WTC11 (cell line): ENCODE results near the gene ETV6. TPM values are rescaled to one million over a fixed set of nuclear protein-coding genes. Genes with fewer than 3 reads are reported as not detected.

Experiments used
- ATAC-seq: fragments of 200-7000 bp; cut with Tn5 transposase; 2 replicates; pipeline ENCODE4 v1.10.0; 2021; ENCODE audit warnings: mild to moderate bottlenecking, moderate library complexity
- CTCF ChIA-PET: fragments of 300-600 bp; sonication (Branson Sonifier 250); formaldehyde crosslinking; loops from one replicate; lab custom pipeline; 2021; ENCODE audit warnings: antibody characterized with exemption; lab: Charles Lee
- POLR2A ChIA-PET: fragments of 350-600 bp; sonication (Branson Sonifier 250); formaldehyde crosslinking; loops from one replicate; lab custom pipeline; 2021; ENCODE audit warnings: antibody characterized with exemption; lab: Charles Lee
- DNase-seq: peaks from one replicate; pipeline ENCODE4 v3.0.0; 2021; ENCODE audit warnings: low spot score
- H3K27ac Mint-ChIP-seq: 2 replicates; pipeline ENCODE4 v1.8.0; 2021; ENCODE audit warnings: mixed read lengths
- H3K27me3 Mint-ChIP-seq: 2 replicates; pipeline ENCODE4 v1.8.0; 2021; ENCODE audit warnings: low read depth, mild to moderate bottlenecking, moderate library complexity, mixed read lengths
- H3K36me3 Mint-ChIP-seq: 2 replicates; pipeline ENCODE4 v1.8.0; 2021; ENCODE audit warnings: mixed read lengths
- H3K4me1 Mint-ChIP-seq: 2 replicates; pipeline ENCODE4 v1.8.0; 2022; ENCODE audit warnings: mixed read lengths
- H3K4me3 Mint-ChIP-seq: 2 replicates; pipeline ENCODE4 v1.8.0; 2021; ENCODE audit warnings: mild to moderate bottlenecking, moderate library complexity, mixed read lengths
- H3K9me3 Mint-ChIP-seq: 2 replicates; pipeline ENCODE4 v1.8.0; 2021; ENCODE audit warnings: mixed read lengths
- ATF2 ChIP-seq: sonication (generic); formaldehyde crosslinking; IDR thresholded peaks from 2 replicates; pipeline ENCODE4 v1.8.1; 2022; ENCODE audit warnings: low read depth, missing genetic modification reagents, borderline replicate concordance
- CBFB ChIP-seq: sonication (generic); formaldehyde crosslinking; IDR thresholded peaks from 2 replicates; pipeline ENCODE4 v1.8.1; 2022; ENCODE audit warnings: mild to moderate bottlenecking, low read depth, missing genetic modification reagents
- CREB1 ChIP-seq: sonication (generic); formaldehyde crosslinking; IDR thresholded peaks from 2 replicates; pipeline ENCODE4 v1.8.0; 2023; ENCODE audit warnings: mild to moderate bottlenecking, missing genetic modification reagents
- FOXJ3 ChIP-seq: sonication (generic); formaldehyde crosslinking; IDR thresholded peaks from 2 replicates; pipeline ENCODE4 v1.9.0; 2021; ENCODE audit warnings: missing genetic modification reagents, mild to moderate bottlenecking, borderline replicate concordance
- FOXP1 ChIP-seq: sonication (generic); formaldehyde crosslinking; IDR thresholded peaks from 2 replicates; pipeline ENCODE4 v1.8.0; 2022; ENCODE audit warnings: missing genetic modification reagents, mild to moderate bottlenecking, moderate library complexity, borderline replicate concordance
- GABPB1 ChIP-seq: sonication (generic); formaldehyde crosslinking; IDR thresholded peaks from 2 replicates; pipeline ENCODE4 v1.8.1; 2023; ENCODE audit warnings: mild to moderate bottlenecking, missing genetic modification reagents
- NFATC4 ChIP-seq: fragments of 250-450 bp; sonication (Bioruptor Pico); IDR thresholded peaks from 2 replicates; pipeline ENCODE4 v1.9.0; 2021; ENCODE audit warnings: mild to moderate bottlenecking
- NFYB ChIP-seq: sonication (generic); formaldehyde crosslinking; conservative IDR thresholded peaks from 2 replicates; pipeline ENCODE4 v1.8.0; 2022; ENCODE audit warnings: low read depth, missing genetic modification reagents
- SOX15 ChIP-seq: fragments of 250-450 bp; sonication (Bioruptor Pico); IDR thresholded peaks from 2 replicates; pipeline ENCODE4 v1.9.0; 2021; ENCODE audit warnings: mild to moderate bottlenecking
- TEAD1 ChIP-seq: sonication (generic); formaldehyde crosslinking; IDR thresholded peaks from 2 replicates; pipeline ENCODE4 v1.8.0; 2022; ENCODE audit warnings: mild to moderate bottlenecking, missing genetic modification reagents
- TP53 ChIP-seq: sonication (generic); formaldehyde crosslinking; IDR thresholded peaks from 2 replicates; pipeline ENCODE4 v1.8.1; 2023; ENCODE audit warnings: mild to moderate bottlenecking, missing genetic modification reagents
- USF2 ChIP-seq: sonication (generic); formaldehyde crosslinking; IDR thresholded peaks from 2 replicates; pipeline ENCODE4 v1.8.1; 2023; ENCODE audit warnings: mild to moderate bottlenecking, missing genetic modification reagents, moderate library complexity
- ZNF232 ChIP-seq: sonication (generic); formaldehyde crosslinking; IDR thresholded peaks from 2 replicates; pipeline ENCODE4 v1.8.0; 2022; ENCODE audit warnings: mild to moderate bottlenecking, missing genetic modification reagents
- ZNF263 ChIP-seq: sonication (generic); formaldehyde crosslinking; IDR thresholded peaks from 2 replicates; pipeline ENCODE4 v1.8.1; 2022; ENCODE audit warnings: low read depth, mild to moderate bottlenecking, moderate library complexity, missing genetic modification reagents
- ZNF396 ChIP-seq: fragments of 250-450 bp; sonication (Bioruptor Pico); IDR thresholded peaks from 2 replicates; pipeline ENCODE4 v1.8.0; 2021; ENCODE audit warnings: mild to moderate bottlenecking, moderate library complexity, borderline replicate concordance
- ZNF416 ChIP-seq: fragments of 250-450 bp; sonication (Bioruptor Pico); IDR thresholded peaks from 2 replicates; pipeline ENCODE4 v1.9.0; 2021; ENCODE audit warnings: mild to moderate bottlenecking, inconsistent platforms
- ZNF423 ChIP-seq: fragments of 250-450 bp; sonication (Bioruptor Pico); IDR thresholded peaks from 2 replicates; pipeline ENCODE4 v2.1.2; 2022; ENCODE audit warnings: mild to moderate bottlenecking, moderate library complexity
- ZNF512 ChIP-seq: sonication (generic); formaldehyde crosslinking; IDR thresholded peaks from 2 replicates; pipeline ENCODE4 v1.8.1; 2022; ENCODE audit warnings: missing genetic modification reagents, borderline replicate concordance
- total RNA-seq: library from RNA; stranded (reverse); gene quantifications from 3 replicates; pipeline ENCODE4 v1.2.3, GENCODE V29; 2021
- TF ChIP-seq, protein P1 (sequence below): sonication (generic); formaldehyde crosslinking; IDR thresholded peaks from 2 replicates; pipeline ENCODE4 v1.8.1; 2023; ENCODE audit warnings: mild to moderate bottlenecking, missing genetic modification reagents, moderate library complexity
- TF ChIP-seq, protein P2 (sequence below): sonication (generic); formaldehyde crosslinking; IDR thresholded peaks from 2 replicates; pipeline ENCODE4 v1.8.1; 2022; ENCODE audit warnings: low read depth, mild to moderate bottlenecking, moderate library complexity, missing genetic modification reagents, borderline replicate concordance
- TF ChIP-seq, protein P3 (sequence below): fragments of 250-450 bp; sonication (Bioruptor Pico); IDR thresholded peaks from 2 replicates; pipeline ENCODE4 v1.9.0; 2021; ENCODE audit warnings: moderate library complexity, mild to moderate bottlenecking, inconsistent platforms, borderline replicate concordance
- TF ChIP-seq, protein P4 (sequence below): sonication (generic); formaldehyde crosslinking; IDR thresholded peaks from 2 replicates; pipeline ENCODE4 v1.8.1; 2023; ENCODE audit warnings: mild to moderate bottlenecking, missing genetic modification reagents

The ETV6 gene
- total RNA-seq, 1 experiment from 2014 or later: 23.5 TPM

DNA sequence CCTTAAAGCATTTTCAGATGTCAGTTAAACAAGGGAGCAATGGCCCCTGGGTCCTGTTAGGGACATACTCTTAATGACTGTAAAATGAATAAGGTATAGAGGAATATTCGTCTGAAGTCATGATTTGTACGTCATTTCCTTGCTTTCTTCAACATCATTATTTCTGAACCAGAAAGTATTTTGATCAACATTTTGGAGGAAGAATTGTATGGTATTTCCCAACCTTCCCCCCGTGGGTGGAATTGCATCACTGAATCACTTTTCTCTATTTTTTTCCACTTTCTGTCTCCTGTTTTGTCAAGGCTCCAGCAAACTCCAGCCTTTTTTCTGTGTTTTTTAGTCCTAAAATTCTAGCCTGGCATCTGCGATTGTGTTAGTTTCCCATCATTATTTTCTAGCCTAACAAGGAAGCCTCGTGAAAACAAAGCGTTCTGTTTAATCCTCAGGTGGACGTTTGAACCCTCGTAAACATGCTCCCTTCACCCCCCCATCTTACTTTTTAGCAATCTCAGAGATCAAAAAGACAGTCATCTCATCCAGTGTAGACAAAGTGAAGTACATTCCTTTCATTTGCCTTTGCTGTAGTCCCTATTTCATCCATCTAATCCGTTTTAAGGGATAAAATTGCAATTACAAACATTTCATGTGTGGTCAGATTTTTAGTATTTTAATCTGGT lies 62.3 kb downstream of the ETV6 start:
- DNase-seq: no peak
- no peaks in the 10 kb centered on the region for H3K36me3 Mint-ChIP-seq

DNA sequence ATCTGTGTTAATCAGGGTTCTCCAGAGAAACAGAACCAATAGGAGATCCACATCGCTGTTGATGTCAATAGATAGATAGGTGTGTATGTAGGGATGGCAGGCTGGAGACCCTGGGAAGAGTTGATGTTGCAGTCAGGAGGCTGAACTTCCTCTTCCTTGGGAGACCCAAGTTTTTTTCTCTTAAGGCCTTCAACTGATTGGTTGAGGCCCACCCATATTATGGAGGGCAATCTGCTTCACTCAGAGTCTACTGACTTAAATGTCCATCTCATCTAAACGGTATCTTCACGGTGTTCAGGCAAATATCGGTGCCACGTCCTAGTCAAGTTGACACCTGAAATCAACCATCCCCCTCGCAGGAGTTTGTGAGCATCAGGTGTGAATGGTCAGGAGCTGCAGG lies 63.0 kb downstream of the ETV6 start:
- no peak for TF ChIP-seq ZNF423 (CRISPR knock-in tag)
- no peak for TF ChIP-seq CREB1 (CRISPR knock-in tag)
- no peak for TF ChIP-seq TEAD1
- no peak for TF ChIP-seq GABPB1 (CRISPR knock-in tag)
- no peak for TF ChIP-seq ZNF263
- TF ChIP-seq, protein P1, sequence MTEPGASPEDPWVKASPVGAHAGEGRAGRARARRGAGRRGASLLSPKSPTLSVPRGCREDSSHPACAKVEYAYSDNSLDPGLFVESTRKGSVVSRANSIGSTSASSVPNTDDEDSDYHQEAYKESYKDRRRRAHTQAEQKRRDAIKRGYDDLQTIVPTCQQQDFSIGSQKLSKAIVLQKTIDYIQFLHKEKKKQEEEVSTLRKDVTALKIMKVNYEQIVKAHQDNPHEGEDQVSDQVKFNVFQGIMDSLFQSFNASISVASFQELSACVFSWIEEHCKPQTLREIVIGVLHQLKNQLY (CRISPR knock-in tag): no peak
- TF ChIP-seq, protein P2, sequence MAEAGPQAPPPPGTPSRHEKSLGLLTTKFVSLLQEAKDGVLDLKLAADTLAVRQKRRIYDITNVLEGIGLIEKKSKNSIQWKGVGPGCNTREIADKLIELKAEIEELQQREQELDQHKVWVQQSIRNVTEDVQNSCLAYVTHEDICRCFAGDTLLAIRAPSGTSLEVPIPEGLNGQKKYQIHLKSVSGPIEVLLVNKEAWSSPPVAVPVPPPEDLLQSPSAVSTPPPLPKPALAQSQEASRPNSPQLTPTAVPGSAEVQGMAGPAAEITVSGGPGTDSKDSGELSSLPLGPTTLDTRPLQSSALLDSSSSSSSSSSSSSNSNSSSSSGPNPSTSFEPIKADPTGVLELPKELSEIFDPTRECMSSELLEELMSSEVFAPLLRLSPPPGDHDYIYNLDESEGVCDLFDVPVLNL (CRISPR knock-in tag): no peak
- no peak for TF ChIP-seq NFYB (CRISPR knock-in tag)
- TF ChIP-seq FOXJ3 (CRISPR knock-in tag): no peak
- no peak for TF ChIP-seq TP53 (CRISPR knock-in tag)
- no peak for TF ChIP-seq ZNF512 (CRISPR knock-in tag)
- TF ChIP-seq, all 79 proteins: peak for 0
- ATAC-seq: no peak
- ChIA-PET CTCF (no interaction called here), POLR2A (no interaction called here)
- DNase-seq: no peak
- H3K4me1 Mint-ChIP-seq: peaks cover 12% of the 10 kb centered on the region
- no peaks in the 10 kb centered on the region for H3K27me3 Mint-ChIP-seq
- H3K4me3 Mint-ChIP-seq: no peak overlapping the region
- no peaks in the 10 kb centered on the region for H3K36me3 Mint-ChIP-seq
- no peak overlapping the region for H3K27ac Mint-ChIP-seq
- no peaks in the 10 kb centered on the region for H3K9me3 Mint-ChIP-seq

More for the DNA sequence above, 62.3 kb downstream of the ETV6 start:
- no peak overlapping the region for H3K4me3 Mint-ChIP-seq
- TF ChIP-seq NFATC4 (no peak), GABPB1 (CRISPR knock-in tag) (no peak), ATF2 (no peak), ZNF416 (no peak), FOXP1 (CRISPR knock-in tag) (no peak), USF2 (CRISPR knock-in tag) (no peak), ZNF396 (CRISPR knock-in tag) (no peak), CBFB (CRISPR knock-in tag) (no peak), ZNF232 (CRISPR knock-in tag) (no peak), SOX15 (CRISPR knock-in tag) (no peak), FOXJ3 (CRISPR knock-in tag) (no peak)
- TF ChIP-seq, protein P3, sequence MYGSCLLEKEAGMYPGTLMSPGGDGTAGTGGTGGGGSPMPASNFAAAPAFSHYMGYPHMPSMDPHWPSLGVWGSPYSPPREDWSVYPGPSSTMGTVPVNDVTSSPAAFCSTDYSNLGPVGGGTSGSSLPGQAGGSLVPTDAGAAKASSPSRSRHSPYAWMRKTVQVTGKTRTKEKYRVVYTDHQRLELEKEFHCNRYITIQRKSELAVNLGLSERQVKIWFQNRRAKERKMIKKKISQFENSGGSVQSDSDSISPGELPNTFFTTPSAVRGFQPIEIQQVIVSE: no peak
- TF ChIP-seq, protein P4, sequence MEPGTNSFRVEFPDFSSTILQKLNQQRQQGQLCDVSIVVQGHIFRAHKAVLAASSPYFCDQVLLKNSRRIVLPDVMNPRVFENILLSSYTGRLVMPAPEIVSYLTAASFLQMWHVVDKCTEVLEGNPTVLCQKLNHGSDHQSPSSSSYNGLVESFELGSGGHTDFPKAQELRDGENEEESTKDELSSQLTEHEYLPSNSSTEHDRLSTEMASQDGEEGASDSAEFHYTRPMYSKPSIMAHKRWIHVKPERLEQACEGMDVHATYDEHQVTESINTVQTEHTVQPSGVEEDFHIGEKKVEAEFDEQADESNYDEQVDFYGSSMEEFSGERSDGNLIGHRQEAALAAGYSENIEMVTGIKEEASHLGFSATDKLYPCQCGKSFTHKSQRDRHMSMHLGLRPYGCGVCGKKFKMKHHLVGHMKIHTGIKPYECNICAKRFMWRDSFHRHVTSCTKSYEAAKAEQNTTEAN (CRISPR knock-in tag): no peak
- TF ChIP-seq, all 79 proteins: peak for 0
- no peaks in the 10 kb centered on the region for H3K9me3 Mint-ChIP-seq
- H3K27me3 Mint-ChIP-seq: no peaks in the 10 kb centered on the region
- peaks cover 9% of the 10 kb centered on the region for H3K4me1 Mint-ChIP-seq
- CTCF ChIA-PET: interaction anchor here (1.0 kb wide), 1 partner anchor 131 kb away, joined by 3 read pairs; no protein-coding TSS in a partner anchor
- H3K27ac Mint-ChIP-seq: 0 out of 2 replicates have a peak overlapping the region, but pooled peaks have one; percentile 4
- POLR2A ChIA-PET: no interaction called here
- no peak for ATAC-seq
